Fibroblast of the aortic adventitia (primary cell): ENCODE results near the gene PTPN22. TPM values are rescaled to one million over a fixed set of nuclear protein-coding genes. Genes with fewer than 3 reads are reported as not detected.

ENCODE experiments used
- DNase-seq: peaks from one replicate; pipeline ENCODE4 v3.0.0-alpha.2; 2010; ENCODE audit warnings: low read depth
- H3K4me3 ChIP-seq: 2 replicates; pipeline ENCODE4 v1.5.1; 2011; ENCODE audit warnings: low read depth, mild to moderate bottlenecking, control low read depth, low read length, moderate library complexity
- total RNA-seq: library from RNA; depleted of rRNA; stranded (reverse); fragments of >200 nt; gene quantifications from 2 replicates; pipeline ENCODE4 v1.2.3, GENCODE V29; 2012; ENCODE audit warnings: low replicate concordance
- TF ChIP-seq, protein P1 (sequence below): IDR thresholded peaks from 2 replicates; pipeline ENCODE4 v1.5.1; 2011; ENCODE audit warnings: mild to moderate bottlenecking, low read length, control low read depth, inconsistent platforms; ENCODE audit not compliant: insufficient read depth

The PTPN22 gene
- total RNA-seq: 0.99 and 1.6 TPM in 2 replicates

DNA sequence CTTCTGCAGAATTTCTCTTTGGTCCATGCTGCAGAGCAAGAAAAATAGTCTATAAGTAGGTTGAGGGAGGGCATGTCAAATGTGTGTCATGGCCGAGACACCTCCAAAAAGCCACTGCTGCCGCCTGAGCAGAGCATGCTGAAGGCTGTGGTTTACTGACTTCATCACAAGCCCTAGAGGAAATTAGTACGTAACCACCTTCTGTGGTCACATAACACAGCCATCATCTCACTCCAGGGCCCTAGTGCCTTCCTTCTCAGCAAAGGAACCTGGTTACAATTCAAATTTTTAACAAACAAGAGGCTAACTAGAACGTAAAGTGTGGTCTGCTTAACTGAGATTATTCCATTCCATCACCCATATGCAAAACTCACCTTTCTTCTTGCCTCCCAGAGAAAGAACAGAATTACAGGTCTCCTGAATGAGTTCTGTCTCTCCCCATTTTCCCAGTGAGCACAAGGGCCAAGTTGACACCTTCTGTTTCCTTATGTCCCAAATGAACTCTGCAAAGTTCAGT lies at the start of gene PTPN22:
PTPN22 (minus strand) TSS at position 116 of the 517 bp plus-strand sequence.
- no peak within 1 kb of the TSS for H3K4me3 ChIP-seq
- peak; percentile 50 for DNase-seq
- TF ChIP-seq, protein P1, sequence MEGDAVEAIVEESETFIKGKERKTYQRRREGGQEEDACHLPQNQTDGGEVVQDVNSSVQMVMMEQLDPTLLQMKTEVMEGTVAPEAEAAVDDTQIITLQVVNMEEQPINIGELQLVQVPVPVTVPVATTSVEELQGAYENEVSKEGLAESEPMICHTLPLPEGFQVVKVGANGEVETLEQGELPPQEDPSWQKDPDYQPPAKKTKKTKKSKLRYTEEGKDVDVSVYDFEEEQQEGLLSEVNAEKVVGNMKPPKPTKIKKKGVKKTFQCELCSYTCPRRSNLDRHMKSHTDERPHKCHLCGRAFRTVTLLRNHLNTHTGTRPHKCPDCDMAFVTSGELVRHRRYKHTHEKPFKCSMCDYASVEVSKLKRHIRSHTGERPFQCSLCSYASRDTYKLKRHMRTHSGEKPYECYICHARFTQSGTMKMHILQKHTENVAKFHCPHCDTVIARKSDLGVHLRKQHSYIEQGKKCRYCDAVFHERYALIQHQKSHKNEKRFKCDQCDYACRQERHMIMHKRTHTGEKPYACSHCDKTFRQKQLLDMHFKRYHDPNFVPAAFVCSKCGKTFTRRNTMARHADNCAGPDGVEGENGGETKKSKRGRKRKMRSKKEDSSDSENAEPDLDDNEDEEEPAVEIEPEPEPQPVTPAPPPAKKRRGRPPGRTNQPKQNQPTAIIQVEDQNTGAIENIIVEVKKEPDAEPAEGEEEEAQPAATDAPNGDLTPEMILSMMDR: no peak

DNA sequence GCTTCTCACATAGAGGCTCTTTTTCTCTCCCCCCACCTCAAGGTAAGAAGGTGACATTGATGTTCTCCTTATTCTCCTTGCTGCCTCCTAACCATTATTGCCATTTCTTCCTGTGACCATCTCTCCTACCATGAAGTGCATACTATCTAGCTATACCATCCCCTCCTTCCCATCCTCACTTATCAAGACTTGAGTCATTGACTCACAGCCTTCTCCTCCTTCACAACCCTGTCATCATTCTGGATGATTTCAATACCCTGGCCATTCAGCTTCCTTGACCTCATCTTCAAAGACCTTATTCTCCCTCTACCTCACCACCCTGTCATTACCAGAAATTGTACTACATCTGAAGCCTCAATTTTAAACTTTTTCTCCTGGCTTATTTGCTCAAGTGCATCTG lies 46.7 kb upstream of the PTPN22 start:
- DNase-seq: no peak
- H3K4me3 ChIP-seq: no peak overlapping the region
- TF ChIP-seq, protein P1: no peak

DNA sequence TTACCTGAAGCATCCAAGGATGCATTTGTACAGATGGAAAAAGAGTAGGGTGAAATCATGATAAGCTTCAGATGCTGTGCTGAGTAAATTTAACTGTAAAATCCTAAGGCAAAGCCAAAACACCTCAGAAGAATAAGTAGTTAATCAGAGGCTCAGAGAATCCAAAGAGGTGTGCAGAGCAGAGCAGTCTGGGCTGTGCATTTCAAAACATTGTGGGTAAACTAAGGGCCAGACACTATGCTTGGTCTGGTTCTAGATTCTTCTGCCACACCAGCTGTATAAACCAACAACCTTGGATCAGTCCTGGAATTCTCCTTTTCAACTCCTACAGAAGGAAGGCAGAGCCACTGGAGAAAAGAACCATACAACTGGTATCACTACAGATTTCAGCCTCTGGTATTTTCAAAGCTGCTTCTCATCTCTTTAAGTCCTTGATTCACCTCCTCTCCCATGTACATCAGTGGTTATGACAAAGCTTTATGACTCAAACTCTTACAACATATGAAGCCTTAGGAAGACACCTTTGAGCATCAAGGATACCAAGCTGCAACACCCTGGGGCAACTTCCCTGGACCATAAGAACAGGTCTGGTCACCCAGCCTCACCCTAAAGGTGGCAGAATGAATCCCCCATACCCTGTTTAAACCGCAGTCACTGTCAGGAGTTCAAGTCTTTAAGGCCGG lies 46.0 kb upstream of the PTPN22 start:
- no peak overlapping the region for H3K4me3 ChIP-seq
- TF ChIP-seq, protein P1: no peak
- no peak for DNase-seq

DNA sequence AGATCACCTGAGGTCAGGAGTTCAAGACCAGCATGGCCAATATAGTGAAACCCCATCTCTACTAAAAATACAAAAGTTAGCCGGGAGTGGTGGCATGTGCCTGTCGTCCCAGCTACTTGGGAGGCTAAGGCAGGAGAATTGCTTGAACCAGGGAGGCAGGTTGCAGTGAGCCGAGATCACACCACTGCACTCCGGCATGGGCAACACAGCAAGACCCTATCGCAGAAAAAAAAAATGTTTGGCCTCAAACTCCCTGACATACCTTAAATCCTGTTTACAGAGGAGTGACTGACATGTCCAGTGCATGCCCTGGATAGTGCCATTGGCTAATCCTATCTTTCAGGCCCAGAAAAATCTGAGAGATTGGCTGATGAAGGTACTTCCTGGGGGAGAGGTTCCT lies 45.5 kb upstream of the PTPN22 start:
- no peak overlapping the region for H3K4me3 ChIP-seq
- DNase-seq: no peak
- TF ChIP-seq, protein P1: no peak

DNA sequence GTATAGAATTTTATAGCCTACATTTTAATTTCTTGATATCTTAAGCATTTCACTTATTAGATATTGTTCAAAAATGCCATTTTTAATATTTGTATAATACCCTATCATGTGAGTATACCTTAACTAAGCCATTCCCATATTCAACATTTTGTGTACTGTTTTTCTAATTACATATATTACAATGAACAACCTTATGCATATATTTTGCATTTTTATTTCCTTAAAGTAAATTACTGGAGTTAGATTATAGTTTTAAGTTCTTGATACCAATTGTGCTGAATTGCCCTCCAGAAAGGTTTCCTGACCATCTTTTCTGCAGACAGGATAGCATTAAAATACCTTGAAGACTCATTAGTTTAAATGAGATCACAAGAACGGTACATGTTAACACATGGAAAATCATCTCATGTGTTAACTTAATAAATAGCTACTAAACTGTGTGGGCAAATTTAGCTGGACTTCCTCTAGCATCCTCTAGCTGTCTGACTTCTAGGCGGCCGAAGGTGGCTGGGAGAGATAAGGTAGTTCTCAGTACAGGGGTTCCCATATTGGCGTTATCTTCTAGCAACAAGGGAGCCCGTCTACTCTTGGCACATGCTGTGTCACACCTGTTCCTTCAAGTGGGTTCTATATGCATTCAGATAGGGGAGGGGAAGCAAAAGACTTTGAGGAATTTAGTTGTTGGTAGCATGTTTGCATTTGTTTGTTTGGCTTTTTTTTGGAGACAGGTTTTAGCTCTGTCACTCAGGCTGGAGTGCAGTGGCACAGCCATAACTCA lies 42.6 kb upstream of the PTPN22 start:
- TF ChIP-seq, protein P1: no peak
- no peak overlapping the region for H3K4me3 ChIP-seq
- DNase-seq: no peak

DNA sequence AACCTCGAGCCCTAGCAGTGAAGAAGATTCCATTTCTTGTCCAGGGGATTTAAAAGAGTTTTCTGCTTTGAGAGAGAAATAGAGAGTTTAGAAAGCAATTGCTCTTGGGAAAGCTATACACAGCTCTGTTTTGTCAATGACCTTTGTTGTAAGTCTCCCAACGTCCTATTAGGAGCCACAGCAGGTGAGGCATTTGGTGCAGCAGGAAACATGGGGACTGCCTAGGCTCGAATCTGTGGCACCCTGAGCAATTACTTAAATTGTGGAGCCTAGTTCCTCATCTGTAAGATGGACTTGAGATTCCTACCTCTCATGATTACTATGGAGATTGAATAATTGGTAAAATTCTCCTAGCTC lies 41.8 kb upstream of the PTPN22 start:
- H3K4me3 ChIP-seq: no peak overlapping the region
- TF ChIP-seq, protein P1: no peak
- DNase-seq: no peak
